Measurements from ENCODE around the gene UBXN2A.
"Not testable (repeated sequence)": the region's sequence is repeated elsewhere in the genome, so short reads cannot be mapped to it uniquely, and the experiment has no call there.

UBXN2A gene

DNA sequence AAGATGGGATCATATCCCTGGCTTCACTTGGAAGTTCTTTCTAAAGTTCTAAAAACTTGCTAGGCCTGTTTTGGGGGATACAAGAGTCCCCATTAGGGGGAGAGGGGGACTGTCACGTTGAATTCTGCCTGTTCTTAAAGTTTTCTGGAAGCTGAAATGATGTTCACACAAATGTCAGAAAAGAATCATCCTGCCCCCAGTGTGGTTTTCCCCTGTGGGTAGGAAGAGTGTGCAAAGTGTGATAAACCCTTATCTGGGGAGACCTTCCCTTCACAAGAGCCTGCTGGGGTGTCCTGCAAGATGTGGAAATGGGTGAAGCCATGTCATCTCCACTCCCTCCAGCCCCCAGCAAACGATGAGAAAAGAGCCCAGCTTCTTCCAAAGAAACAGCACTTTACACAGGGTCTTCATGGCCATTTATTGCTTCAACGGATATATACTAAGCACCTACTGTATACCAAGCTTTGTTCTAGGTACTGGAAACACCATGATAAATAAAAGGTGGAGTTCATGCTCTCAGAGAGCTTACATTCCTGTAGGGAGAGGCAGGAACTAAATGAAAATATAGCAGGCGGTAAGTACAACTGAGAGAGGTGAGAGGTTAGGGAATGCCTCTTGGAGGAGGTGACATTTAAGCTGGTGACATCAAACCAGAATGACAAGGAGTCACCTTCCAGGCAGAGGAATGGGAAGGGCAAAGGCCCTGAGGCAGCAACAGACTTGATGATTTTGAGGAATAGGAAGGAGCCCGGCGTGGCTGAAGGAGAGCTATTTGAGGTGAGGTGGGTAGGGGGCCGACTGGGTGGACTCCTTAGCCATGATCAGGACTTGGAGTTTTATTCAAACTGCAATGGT lies 71.2 kb downstream of the UBXN2A start:
- DNase-seq (ENCODE audit: extremely low read depth in 1 of 2, low read depth in 1 of 2), result no peak

DNA sequence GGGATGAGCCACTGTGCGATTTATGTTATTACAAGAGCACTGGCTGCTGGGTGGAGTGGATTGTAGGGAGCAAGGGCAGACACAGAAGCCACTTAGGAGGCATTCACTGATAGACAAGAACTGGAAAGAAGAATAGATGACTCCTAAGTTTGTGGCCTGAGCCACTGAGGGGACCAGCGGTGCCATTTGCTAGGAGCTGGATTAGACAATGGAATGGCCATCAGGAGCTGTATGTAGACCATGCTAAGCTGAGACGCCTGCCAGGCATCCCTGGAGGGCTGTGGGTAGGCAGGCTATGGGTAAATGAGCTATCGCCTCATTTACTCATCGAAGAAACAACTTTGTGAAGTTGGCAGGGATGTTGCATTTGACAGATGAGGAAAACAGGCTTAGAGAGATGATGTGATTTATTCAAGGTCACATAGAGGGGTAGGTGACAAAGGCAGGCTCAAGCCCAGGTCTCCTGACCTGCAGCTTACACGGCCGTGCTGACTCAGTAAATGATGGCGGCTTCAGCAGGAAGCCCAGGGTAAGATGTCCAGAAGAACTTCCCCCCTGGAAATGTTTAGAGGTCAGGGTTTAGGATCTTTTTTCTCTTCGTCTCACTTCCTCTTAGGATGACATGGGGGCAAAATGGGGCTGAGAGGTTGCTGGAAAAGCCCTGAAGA lies 72.4 kb downstream of the UBXN2A start:
- DNase-seq (ENCODE audit: extremely low read depth in 1 of 2, low read depth in 1 of 2), result no peak

DNA sequence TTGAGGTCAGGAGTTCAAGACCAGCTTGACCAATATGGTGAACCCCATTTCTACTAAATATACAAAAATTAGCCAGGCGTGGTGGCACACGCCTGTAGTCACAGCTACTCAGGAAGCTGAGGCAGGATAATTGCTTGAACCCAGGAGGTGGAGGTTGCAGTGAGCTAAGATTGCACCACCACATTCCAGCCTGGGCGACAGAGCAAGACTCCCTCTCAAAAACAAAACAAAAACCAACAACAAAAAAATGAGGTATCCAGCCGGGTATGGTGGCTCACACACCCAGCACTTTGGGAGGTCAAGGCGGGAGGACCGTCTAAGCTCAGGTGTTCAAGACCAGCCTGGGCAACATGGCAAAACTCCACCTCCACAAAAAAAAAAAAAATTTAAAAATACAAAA lies 74.6 kb downstream of the UBXN2A start:
- not testable (repeated sequence) for DNase-seq (ENCODE audit: extremely low read depth in 1 of 2, low read depth in 1 of 2)

DNA sequence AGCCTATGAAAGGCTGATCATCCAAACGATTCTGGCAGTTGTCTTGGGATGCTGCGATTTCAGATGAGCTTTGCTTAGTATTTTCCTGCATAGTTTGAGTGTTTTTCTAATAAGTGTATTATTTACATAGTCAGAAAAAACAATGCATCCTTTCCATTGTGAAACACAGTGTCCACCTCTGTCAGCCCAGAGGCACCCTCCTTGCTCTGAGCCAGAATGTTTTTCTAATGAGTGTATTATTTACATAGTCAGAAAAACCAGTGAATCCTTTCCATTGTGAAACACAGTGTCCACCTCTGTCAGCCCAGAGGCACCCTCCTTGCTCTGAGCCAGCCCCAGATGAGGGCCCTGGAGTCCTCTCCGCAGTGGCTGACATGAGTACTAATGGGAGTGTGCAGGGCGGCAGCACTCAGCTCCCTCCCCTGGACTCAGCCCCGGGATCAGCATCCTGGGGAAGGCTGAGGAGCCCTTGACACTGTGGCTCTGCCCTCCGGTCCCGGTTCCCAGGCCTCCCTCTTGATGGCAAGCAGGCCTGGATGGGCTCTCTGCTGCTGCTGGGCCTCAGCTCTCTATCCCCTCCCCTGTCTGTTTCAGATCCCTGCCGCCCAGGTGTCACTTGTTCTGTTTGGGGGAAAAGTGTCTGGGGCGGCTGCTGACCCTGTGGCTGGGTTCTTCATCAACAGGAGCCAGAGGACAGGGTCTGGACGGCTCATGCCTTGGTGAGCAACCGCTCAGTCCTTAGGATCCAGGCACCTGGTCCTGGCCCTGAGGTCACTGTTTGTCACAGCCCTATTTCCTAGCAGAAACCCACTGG lies 75.5 kb downstream of the UBXN2A start:
- no peak for DNase-seq (ENCODE audit: extremely low read depth in 1 of 2, low read depth in 1 of 2)

DNA sequence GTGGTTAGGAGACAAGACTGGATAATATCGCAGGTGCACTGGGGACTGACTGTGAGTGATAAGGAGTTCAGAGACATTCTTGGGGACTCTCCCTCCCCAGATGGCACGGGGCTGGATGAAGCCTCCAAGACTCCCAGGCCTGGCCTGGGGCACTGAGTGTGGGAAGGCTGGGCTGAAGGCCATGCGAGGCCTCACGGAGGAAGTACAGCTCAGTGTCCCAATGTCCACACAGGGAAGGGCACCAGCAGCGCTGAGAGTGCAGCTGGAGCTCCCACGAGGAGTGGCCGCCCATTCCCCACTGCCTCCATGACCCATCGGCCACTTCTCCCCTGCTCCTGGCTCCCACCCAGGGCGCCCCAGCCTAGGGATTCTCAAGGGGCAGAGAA lies 76.1 kb downstream of the UBXN2A start:
- no peak for DNase-seq (ENCODE audit: extremely low read depth in 1 of 2, low read depth in 1 of 2)

DNA sequence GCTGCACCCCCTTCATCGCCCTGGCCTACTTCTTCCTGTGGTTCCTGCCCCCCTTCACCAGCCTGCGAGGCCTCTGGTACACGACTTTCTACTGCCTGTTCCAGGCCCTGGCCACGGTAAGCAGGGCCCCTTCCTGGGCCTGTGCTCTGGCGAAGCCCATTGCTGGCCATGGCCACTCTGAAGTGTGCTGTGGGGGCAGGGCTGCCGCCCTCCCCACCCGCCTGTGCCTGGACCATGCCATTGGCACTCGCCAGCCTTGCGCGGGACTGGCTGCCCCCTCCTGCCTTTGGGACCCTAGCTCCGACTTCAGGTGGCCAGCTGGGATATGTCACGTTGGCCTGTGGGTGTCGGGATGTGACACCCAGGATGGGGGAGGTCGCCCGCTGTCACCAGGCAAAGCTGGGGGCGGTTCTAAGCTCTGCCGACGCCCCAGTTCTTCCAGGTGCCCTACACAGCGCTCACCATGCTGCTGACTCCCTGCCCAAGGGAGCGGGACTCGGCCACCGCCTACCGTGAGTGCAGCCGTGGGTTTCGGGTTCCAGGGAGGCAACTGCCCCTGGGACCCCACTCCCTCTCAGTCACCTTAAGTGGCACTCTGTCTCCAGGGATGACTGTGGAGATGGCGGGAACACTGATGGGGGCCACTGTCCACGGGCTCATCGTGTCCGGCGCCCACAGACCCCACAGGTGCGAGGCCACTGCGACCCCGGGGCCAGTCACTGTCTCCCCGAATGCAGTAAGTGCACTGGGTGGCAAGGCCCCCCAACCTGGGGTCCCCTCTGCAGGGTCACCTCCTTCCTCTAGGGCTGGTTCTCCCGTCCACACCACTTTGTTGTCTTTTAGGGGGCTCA lies 76.8 kb downstream of the UBXN2A start:
- DNase-seq (ENCODE audit: extremely low read depth in 1 of 2, low read depth in 1 of 2), result no peak

DNA sequence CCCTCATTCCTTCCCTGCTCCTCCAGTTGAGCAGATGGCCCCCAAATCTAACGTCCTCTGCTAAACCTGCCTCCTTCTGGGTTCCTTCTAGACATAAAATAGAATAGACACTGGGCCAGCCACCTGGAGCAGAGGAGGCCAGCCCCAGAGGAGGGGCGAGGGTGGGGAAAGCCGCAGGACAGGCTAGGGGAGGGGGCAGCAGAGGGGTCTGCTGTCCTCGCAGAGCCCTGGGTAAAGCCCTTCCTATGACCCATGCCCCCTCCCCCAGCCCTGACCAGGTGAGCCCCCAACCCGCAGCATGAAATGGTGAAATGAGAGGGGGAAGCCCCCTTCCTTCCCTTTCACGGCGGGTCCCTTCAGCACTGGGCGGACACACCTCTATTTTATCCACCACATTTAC lies 77.4 kb downstream of the UBXN2A start:
- no peak for DNase-seq (ENCODE audit: extremely low read depth in 1 of 2, low read depth in 1 of 2)

DNA sequence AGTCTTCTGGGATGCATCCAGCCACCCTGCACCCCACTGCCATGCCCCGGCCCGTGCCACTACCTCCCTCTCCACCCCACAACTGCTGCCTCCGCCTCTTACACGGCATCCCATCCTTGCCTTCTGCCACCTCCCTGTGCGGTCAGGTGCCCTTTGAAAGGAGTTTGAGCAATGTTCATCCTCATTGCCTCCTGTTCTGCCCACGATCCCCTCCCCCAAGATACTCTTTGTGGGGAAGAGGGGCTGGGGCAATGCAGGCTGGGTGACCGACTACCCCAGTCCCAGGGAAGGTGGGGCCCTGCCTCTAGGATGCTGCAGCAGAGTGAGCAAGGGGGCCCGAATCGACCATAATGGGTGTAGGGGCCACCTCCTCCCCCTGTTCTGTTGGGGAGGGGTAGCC lies 78.0 kb downstream of the UBXN2A start:
- DNase-seq (ENCODE audit: extremely low read depth in 1 of 2, low read depth in 1 of 2), result no peak

DNA sequence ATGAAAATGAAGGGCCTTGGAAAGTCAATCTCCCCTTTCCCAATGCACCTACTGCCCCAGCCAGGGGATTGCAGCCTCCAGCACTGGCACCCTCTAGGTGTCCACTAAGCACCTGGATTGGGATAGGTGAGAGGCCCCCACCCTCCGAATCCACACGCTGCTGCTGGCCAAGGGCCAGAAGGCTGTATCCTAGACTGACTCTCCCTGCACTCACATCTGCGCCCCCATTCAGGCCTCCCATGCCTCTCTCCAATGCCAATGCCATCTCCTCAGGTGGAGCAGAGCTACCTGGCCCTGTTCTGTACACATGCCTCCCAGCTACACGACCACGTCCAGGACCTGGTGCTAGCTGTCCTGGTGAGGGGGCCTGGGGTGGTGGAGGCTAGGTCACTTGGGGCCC lies 79.5 kb downstream of the UBXN2A start:
- no peak for DNase-seq (ENCODE audit: extremely low read depth in 1 of 2, low read depth in 1 of 2)

DNA sequence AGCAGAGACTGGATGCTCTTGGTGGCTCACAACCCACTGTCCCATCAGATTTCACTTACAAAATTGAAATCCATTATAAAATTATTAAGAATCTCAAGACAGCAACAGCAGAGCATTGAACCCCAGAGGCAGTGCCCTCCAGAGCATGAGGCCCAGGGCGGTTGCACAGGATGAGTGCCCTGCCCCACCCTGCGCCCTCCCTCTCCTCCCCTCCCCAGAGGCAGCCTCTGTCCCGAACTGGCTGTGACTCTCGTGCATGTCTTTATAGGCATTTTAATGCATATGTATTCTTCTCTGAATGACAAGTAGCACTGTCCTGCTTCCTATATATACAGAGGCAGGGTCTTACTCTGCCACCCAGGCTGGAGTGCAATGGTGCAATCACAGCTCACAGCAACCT lies 80.0 kb downstream of the UBXN2A start:
- DNase-seq (ENCODE audit: extremely low read depth in 1 of 2, low read depth in 1 of 2), result no peak

DNA sequence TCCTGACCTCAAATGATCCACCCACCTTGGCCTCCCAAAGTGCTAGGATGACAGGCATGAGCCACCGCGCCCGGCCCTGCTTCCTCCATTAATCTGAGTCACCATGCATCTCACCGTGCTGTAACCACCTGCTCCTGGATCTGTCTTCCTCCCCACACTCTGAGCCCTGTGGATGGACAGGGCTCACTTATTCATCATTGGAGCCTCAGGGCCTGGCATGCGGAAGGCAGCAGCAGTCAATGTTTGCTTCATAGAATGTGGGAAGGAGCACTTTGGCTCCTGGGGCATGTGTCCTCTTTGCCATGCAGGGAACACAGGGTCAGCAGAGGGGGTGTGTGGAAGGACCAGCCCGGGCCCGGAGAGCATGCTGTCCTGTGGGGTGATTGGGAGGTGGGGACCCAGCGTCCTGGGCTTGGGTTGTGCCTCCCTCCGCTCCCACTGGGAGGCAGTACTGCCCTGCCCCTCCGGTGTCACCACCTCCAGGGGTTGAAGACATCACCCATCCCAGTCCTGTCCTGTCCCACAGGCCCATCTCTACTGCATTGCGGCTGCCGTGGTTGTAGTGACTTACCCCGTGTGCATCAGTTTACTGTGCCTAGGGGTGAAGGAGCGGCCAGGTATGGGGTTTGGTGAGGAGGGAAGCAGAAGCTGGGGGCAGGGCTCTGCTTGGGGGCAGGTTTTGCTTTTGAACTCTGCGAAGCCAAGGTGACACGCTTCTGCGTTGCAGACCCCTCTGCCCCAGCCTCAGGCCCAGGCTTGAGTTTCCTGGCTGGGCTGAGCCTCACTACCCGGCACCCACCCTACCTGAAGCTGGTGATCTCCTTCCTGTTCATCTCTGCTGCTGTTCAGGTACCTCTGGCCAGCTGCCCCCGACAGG lies 81.1 kb downstream of the UBXN2A start:
- peak in 1 of 2 donors; percentile 11 for DNase-seq (ENCODE audit: extremely low read depth in 1 of 2, low read depth in 1 of 2)

DNA sequence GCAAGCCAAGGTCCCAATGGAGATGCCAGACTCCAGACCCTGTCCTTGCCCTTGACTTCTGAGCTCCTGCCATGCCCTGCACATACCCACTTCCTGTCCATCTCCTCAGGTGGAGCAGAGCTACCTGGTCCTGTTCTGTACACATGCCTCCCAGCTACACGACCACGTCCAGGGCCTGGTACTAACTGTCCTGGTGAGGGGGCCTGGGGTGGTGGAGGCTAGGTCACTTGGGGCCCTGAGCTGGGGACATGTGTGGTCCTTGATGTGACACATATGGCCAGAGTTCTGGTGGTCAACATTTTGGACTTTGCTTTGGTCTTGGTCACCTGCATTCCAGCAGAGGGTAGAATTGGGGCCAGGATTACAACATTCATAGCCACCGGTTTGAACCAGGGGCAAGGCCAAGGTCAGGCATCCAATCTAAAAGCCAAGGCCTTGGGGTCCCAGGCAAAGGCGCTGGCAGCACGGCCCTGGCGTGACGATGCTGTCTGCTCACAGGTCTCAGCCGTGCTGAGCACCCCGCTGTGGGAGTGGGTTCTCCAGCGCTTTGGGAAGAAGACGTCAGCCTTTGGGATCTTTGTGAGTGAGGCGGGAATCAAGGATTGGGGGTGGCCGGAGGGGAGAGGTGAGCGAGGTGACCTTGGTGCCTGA lies 82.2 kb downstream of the UBXN2A start:
- DNase-seq (ENCODE audit: extremely low read depth in 1 of 2, low read depth in 1 of 2), result no peak

DNA sequence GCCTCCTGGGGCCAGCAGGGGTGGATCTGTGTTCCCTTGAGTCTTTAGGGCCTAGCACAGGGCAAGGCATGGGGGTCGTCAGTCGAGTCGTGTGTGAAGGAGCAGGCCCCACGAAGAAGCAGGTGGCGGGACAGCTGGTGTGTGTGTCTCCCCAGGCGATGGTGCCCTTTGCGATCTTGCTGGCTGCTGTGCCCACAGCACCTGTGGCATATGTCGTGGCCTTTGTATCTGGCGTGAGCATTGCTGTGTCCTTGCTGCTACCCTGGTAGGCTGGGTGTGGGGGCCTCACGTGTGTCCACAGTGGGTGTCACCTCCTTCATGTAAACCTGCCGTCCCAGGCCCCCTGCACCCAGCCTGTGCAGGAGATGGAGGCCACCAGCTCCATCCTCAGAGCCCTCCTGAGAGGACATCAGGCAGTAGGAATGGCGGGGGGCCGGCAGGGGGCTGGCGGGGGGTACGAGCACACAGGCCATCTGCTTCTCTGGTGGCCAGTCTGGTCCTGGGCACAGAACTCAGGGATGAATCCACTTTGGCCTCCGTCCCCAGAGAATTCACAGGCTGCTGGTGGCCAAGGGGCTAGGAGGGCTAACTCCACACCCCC lies 82.8 kb downstream of the UBXN2A start:
- DNase-seq (ENCODE audit: extremely low read depth in 1 of 2, low read depth in 1 of 2), result no peak

DNA sequence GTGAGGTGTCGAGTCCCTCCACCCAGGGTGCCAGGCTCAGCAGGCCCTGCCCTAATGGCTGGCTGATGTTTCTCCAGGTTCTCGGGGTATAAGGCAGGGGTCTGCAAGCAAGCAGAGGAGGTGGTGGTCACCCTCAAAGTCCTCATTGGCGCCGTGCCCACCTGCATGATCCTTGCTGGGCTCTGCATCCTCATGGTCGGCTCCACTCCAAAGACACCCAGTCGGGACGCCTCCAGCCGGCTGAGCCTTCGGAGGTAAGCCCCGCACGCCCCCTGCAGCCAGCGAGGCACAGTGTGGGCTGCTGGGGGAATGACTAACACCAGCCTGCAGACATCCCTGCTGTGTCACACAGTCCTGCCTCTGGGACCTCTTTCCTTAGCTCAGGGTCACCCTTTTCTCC lies 83.8 kb downstream of the UBXN2A start:
- no peak for DNase-seq (ENCODE audit: extremely low read depth in 1 of 2, low read depth in 1 of 2)

DNA sequence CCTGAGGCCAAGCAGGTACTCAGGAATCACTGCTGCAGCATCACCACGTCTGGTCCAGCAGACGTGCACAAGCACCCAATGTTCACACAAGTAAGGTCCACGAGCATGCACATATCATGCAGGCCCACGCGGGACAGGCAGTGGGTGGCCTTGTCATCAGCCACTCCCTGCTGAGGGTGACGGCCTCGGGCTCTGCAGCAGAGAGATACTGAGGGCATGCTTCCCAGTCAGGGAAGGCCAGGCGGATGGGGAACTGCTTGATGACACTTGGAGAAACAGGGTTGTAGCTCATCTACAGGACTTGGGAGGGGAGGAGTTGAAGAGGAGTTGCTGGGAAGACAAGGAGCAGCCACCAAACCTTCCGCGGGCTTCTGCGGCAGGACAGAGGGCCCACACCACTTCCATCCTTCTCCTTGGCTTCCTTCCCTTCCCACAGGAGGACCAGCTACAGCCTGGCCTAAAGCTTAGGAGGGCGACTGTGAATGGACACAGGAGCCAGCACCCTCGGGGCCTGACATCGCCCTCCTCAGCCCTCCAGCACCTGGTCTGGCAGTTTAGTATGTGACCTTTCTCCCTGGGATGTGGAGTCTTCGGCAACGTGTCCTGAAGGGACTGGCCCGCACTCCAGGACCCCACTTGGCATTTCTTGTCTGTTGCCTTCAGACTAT lies 84.9 kb downstream of the UBXN2A start:
- DNase-seq (ENCODE audit: extremely low read depth in 1 of 2, low read depth in 1 of 2), result no peak

DNA sequence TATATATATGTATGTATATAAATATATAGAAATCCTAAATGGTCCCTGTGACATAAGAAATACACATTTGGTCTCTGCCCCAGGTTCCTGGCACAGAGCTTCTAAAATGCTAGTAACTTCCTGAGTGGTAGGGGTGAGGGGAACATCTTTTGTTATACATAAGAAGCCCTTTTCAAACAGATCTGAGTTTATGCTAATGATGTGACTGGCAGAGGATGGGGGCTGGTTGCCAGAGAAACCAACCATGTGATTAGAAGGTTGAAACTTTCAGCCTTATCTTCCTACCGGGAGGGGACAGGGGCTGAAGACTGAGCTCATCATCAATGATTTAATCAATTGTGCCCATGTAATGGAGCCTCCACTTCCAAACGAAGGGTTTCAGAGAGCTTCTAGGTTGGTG lies 86.0 kb downstream of the UBXN2A start:
- DNase-seq (ENCODE audit: extremely low read depth in 1 of 2, low read depth in 1 of 2), result no peak

DNA sequence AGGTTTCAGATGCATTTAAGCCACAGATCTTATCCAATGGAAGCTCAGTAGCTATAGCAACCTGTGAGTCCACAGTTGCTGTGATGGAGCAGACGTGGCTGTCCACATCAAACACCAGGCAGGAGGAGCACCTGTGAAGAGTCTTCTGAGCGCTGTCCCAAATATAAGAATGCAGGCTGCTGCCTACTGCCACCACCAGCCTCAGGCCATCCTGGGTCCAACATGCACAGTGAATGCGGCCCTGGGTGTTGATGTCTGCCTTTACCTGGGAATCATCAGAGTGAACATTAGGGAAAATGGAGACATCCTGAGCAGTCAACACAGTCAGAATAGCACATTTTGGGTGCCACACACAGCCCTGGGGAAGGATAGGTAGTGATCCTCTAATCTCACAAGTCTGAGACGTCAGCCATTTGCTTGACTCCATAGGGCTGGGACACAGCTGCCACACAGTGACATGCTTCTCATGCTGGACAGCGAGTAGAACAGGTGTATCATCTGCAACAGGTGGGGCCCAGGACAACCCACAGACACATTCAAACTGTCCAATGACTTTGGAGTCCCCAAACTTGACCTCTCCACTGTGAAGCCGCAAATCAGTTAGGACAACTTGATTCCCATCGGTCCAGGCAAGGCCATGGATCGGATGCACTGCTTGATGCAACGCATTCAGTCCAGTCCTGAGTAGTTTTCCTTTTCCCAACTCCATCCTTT lies 98.7 kb downstream of the UBXN2A start:
- DNase-seq (ENCODE audit: extremely low read depth in 1 of 2, low read depth in 1 of 2), result no peak

DNA sequence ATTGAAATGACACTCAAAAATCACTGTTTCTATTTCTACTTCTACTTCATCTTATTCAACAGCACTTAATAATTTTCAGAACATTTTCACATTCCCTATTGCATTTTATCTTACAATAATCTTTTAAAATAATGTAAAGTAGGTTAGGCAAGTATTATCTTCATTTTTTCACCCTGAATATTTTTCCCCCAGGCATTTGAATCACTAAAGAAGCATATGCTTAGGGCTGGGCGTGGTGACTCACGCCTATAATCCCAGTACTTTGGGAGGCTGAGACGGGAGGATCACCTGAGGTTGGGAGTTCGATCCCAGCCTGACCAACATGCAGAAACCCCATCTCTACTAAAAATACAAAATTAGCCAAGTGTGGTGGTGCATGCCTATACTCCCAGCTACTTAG lies 100.2 kb downstream of the UBXN2A start:
- DNase-seq (ENCODE audit: extremely low read depth in 1 of 2, low read depth in 1 of 2), result no peak

Data from stimulated activated CD8-positive, alpha-beta memory T cell treated with anti-CD3 and anti-CD28 coated beads, Interleukin-7, amount 100 ng/mL, for 48 hours (primary cell).